GM15510 (cell line): ENCODE results near the gene ITFG2.

Experiments used
- POLR2A ChIP-seq: IDR thresholded peaks from 3 replicates; pipeline ENCODE4 v1.6.1; 2011; ENCODE audit warnings: borderline replicate concordance; ENCODE audit not compliant: insufficient read length; ENCODE audit errors: extremely low read depth

Gene ITFG2

DNA sequence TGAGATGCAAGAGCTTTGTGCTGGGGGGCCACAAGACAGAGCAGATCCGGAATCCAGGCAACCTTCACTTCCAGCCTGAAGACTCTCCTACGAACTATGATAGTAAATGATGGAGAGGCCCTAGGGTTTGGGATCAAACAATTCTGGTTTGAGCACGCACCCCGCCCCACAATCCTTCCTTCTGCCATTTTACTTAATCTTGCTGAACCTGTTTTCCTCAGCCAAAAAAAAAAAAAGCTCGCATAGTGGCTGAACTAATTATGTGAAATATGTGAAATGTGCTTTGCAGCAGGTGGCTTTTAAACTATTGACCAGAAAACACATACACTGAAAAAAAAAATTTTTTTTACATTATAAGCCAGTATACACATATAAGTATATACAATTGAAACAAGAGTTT is 667 bp upstream of the ITFG2 start:
- no peak for TF ChIP-seq POLR2A

DNA sequence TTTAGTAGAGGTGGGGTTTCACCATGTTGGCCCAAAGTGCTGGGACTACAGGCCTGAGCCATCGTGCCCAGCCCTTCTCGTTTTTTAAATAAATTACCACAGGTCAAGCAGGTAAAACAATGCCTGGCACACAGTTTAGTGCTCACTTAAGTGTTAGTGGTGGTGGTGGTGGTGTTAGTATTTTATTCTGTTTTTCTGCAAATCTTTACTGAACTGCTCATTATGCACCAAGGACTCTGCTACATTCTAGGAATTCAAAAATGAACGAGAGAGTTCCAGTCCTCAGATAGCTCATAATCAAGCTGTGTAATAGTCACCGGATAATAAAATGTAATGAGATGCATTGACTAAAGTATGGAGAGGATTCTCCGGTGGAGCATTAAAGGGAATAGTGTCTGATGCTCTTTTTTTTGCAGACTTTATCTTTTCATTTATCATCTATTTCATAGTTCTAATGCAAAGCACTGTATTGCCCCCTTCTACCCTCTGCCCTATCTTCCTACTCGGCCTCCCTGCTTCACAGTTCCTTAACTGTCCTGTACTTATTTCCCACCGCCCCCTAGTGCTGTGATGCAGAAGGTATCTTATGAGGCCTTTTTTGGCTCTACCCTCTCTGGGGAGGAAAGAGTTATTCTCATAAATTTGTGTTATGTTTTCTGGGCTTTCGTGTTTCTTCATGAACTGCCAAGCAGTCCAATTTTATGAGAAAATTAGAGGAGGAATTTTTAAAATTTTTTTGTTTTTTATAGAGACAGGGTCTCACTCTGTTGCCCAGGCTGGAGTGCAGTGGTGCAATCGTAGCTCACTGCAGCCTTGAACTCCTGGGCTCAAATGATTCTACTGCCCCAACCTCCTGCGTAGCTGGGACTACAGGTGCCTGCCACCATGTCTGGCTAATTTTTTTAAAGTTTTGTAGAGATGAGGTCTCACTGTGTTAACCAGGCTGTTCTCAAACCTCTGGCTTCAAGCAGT is 1.0 kb downstream of the ITFG2 start:
- no peak for TF ChIP-seq POLR2A

DNA sequence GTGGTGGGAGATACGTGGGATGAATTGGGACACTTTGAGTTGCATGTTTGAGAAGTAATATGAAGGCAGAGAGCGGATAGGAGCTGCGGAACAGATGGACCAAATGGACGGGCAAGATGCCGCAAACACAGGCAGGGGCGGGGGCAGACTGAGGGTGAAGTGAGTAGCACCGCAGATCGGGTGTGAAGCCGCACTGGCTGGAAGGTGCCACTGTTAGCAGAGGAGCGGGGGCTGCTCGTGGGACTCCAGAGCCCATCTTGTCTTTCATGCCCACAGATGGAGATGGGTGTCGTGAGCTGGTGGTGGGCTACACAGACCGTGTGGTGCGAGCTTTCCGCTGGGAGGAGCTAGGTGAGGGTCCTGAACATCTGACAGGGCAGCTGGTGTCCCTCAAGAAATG is 7.3 kb downstream of the ITFG2 start:
- no peak for TF ChIP-seq POLR2A

DNA sequence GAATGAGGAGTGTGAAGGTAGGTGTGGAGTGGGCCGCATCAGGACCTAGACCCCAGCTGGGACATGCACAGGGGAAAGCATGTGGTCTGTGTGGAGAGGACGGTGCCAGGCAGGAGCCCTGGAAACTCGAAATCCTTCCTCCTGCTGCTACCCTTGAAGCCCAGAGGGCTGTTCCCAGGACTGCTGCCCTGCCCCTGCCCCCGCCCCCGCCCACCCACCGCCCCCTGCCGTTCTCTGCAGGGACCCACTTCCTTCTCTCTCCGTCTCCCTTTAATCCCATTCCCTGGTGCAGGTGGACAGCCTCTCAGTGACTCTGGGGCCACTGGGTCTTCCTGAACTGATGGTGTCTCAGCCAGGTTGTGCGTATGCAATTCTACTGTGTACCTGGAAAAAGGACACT is 8.0 kb downstream of the ITFG2 start:
- no peak for TF ChIP-seq POLR2A

DNA sequence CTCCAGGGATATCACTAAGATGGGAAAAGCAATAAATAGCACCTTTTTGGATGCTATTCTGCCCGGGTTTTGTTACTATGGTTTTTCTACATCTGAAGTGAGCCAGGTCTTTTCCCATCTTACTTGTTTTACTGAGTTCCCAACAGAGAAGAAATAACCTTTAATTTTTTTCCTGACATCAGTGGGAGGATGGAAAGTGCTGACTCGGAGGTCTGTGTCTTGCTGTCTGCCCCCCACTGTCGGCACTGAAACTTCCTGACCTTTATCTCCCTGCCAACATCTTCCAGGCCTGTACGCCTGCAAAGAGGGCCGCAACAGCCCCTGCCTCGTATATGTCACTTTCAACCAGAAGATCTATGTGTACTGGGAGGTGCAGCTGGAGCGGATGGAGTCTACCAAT is 11.0 kb downstream of the ITFG2 start:
- no peak for TF ChIP-seq POLR2A

DNA sequence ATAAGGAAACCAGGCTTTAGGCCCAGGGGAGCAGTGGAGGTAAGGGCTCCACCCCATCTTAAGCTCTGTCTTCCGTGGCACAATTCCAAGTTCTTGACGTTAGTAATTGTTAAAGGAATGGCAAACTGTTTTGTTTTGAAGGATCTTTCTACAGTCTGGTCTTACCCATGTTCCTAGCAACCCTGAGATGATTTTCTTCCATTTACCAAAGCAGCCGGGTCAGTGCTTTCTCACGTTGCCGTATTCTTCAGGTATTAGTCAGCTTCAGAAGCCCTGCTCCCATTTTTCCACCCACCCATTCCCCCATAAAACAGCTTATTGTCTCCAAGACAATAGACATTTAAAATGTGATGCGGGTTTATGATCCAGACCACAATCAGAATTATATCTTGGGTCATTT is 12.1 kb downstream of the ITFG2 start:
- TF ChIP-seq POLR2A, result no peak

DNA sequence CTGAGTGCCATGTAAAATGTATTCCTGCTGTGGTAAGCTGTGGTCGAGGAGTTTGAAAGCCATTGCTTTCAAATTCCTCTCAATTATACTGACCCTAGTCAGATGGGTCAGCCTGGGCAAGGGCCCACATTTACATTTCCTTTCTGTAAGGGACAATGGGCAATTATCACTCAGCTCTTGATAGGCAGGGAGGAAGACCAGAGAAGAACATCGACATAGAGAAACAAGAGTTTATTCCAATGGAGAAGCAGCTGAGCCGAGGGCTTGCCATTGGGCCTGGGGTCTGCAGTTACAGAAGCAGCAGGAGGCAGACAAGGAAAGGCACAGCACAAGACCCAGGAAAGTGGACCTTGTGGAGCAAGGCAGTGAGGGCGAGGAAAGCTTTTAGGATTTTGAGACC is 12.7 kb downstream of the ITFG2 start:
- TF ChIP-seq POLR2A, result no peak

DNA sequence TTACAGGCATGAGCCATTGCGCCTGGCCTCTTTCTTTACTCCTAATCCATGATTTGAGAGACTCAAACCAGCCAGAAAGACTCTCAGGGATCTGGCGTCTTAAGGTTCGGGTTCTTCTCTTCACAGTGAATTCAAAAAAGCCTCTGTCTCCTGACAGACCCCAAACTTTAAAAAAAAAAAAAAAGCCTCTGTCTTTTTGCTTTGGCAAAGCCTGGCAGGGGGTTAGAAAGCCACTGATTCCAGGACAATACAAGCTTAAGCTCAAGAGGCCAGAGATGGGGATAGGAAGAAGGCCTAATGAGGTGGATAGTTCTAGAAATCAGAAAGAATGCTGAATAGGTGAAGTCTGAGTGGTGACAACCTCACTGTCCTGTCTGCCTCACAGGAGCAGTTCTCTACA is 13.6 kb downstream of the ITFG2 start:
- TF ChIP-seq POLR2A, result no peak

DNA sequence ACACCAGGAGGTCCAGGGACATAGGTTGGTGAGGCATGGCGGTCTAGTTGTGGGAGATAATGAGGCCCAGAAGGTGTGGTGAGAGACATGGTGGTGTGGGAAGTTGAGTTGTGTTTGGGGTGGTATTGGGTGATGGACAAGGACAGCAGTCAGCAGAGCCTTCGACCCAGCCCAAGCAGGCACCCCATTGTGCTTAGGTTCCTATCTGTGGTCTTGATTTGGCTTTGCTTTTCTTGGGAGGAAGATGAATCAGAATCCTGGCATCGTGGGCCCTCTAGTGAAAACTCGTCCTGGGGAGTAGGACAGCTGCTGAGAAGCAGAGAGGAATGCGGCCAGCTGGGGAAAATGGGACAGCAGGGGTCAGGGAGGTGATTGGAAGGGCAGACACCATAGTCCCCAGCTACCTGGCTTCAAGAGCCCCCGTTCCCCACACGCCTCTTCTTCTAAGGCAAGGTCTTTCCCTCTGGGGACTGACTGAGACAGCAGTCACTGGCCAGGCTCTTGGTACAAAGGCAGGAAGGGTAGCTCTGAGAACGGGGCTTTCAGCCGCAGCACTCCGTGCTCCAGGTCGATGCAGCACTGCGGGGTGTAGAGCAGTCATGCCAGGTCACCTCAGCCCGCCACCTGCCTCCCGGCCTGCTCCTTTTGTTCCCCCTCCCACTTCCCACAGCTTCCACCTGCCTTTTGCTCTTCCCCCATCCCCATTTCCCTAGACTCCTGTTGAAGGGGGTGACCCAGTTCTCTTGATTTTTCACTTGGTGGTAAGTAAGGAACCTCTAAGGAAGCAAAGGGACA is 14.4 kb downstream of the ITFG2 start:
- TF ChIP-seq POLR2A, result no peak

DNA sequence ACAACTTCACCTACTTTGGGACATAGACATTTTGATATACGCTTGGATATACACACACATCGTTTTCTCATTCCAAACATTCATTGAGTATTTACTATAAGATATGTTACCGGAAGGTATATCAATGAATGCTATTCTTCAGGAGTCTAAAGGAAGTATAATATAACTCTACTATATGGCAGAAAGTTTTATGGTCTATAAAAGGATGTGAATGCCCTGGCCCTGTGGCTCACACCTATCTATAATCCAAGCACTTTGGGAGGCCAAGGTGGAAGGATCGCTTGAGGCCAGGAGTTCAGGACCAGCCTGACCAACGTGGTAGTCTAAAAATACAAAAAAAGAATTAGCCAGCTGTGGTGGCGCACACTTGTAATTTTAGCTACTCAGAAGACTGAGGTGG is 16.8 kb downstream of the ITFG2 start:
- no peak for TF ChIP-seq POLR2A

DNA sequence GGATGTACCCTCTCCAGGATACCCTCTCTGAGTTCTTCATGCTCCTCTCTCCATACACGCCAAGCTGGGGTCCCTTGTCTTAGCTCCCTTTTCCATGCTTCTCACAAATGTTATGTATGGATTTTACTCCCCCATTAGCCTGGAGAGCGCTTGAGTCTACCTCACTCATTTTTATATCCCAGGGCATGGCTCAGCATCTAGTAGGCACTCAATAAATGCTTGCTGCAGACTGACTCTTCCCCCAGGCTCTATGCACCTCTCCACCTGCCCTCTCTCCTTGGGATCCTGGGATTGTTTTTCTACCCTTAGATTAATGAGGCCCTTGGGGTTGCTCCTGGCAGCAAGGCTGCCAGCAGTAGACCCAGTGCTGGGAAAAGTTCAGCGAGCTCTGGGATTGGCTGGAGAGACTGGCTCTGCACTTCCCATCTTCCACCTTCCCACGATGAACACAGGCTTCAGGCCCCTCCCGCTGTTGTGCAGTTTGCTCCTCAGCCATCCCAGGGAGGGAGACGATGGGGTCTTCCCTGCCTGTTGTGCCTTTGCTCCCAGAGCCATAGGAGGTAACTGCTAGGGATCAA is 20.2 kb downstream of the ITFG2 start:
- TF ChIP-seq POLR2A, result no peak

DNA sequence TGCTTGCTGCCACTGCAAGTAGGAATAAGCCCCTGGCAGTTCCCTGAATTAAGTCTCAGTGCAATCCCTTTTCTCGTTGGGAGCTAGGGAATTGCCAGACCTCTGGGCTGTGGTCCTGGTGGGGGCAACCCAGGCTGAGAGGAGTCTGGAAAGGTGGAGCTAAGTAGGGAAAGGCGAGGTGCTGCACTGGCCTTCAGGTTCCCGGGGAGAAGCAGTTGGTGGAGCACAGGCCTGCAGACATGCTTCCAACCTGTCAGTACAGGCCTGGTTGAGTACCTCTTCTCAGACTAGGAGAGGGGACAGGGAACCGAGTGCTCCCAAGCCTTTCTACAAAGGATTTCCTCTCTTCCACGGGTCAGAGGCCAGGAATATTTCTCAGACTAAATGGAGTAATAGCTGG is 20.9 kb downstream of the ITFG2 start:
- TF ChIP-seq POLR2A, result no peak

DNA sequence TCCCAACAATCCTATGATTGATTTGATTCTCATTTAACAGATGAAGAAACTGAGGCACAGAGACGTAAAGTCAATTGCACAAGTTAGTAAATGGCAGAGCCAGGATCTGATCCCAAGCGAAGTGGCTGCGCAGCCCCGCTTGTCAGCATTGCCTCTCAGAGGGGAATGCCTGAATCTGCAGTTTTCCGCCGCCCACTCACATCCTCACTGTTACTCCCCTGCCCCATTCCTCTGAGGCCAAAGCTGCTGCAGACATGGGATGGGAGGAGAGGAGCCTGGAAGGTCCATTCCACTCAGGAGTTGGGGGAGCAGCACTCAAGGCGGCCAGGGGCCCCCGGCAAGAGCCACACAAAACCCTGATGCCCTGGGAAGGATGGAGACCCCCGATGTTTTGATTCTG is 21.3 kb downstream of the ITFG2 start:
- TF ChIP-seq POLR2A, result no peak

DNA sequence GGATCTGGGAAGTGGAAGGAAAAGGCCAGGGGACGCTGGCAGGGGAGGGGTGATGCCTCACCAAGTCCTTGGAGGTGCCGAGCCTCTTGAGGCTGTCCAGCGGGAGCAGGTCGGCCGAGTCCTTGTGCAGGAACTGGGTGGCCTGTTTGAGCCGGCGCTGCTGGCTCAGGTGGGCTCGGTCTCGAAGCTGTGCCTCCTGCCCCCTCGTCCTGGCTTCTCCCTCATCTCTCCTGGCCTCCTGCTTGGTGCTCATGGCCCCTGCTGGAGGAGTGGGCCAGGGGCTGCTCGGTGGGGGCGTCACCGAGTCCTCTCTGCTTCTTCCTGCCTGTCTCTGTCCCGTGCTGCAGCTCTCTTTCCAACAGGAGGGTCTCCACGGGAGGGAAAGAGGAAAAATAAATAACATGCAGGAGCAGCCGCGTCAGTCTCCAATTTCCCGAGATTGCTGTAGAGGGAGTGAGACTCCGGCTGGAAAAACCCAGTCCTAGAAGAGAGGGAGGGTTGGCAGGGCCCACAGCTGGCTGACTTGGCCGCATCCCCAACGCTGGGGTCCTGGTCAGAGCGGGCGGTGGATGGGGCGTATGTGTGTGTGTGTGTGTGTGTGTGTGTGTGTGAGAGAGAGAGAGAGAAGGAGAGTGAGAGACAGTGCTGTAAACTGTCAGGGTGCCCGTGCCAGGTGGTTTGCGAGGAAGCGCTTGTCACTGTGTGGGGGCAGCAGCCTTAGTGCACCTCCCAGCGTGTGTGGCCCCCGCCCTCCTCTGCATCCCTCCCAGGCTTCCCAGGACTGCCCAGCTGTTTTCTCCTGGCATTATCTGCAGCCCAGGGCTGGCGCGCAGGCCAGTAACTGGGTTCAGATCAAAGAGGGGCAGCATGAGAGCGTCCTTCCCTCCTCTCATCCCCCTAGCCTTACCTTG is 22.4 kb downstream of the ITFG2 start, which contains the start of gene NRIP2:
TSS of gene NRIP2 (minus strand) at position 455 of the 911 bp plus-strand sequence. CDS start at position 403, 52 bp downstream.
- TF ChIP-seq POLR2A, result no peak
